H9 (cell line): ENCODE measurements around the gene TMEM50B. TPM values are rescaled to one million over a fixed set of nuclear protein-coding genes. Genes with fewer than 3 reads are reported as not detected.

Experiments
- DNase-seq: peaks from one replicate; pipeline ENCODE4 v3.0.0-alpha.2; 2017
- H2AFZ ChIP-seq: one replicate; pipeline ENCODE4 v1.6.1; 2013; ENCODE audit warnings: mild to moderate bottlenecking, low read length, control low read depth, moderate library complexity
- H2AK5ac ChIP-seq: 2 replicates; pipeline ENCODE4 v1.6.1; 2013; ENCODE audit warnings: low read length, control low read depth, mixed read lengths; ENCODE audit not compliant: insufficient read length
- H2BK120ac ChIP-seq: one replicate; pipeline ENCODE4 v1.6.1; 2013; ENCODE audit warnings: low read depth, mild to moderate bottlenecking, low read length, control low read depth, inconsistent platforms; ENCODE audit not compliant: poor library complexity, severe bottlenecking
- H2BK12ac ChIP-seq: 2 replicates; pipeline ENCODE4 v1.6.1; 2013; ENCODE audit warnings: low read length, control low read depth, mixed read lengths, low read depth; ENCODE audit not compliant: insufficient read length
- H2BK15ac ChIP-seq: 2 replicates; pipeline ENCODE4 v1.6.1; 2013; ENCODE audit warnings: low read depth, low read length, control low read depth
- H2BK20ac ChIP-seq: one replicate; pipeline ENCODE4 v1.6.1; 2013; ENCODE audit warnings: low read depth, mild to moderate bottlenecking, low read length, control low read depth, inconsistent platforms; ENCODE audit not compliant: poor library complexity, severe bottlenecking
- H2BK5ac ChIP-seq: 2 replicates; pipeline ENCODE4 v1.6.1; 2013; ENCODE audit warnings: low read length, control low read depth, mixed read lengths; ENCODE audit not compliant: insufficient read length
- H3K14ac ChIP-seq: 2 replicates; pipeline ENCODE4 v1.6.1; 2013; ENCODE audit warnings: low read length, control low read depth; ENCODE audit not compliant: insufficient read depth
- H3K18ac ChIP-seq: 2 replicates; pipeline ENCODE4 v1.6.1; 2013; ENCODE audit warnings: low read depth, mild to moderate bottlenecking, mixed read lengths, low read length, control low read depth; ENCODE audit not compliant: insufficient read length
- H3K23ac ChIP-seq: 2 replicates; pipeline ENCODE4 v1.6.1; 2013; ENCODE audit warnings: low read length, control low read depth, mixed read lengths, low read depth; ENCODE audit not compliant: insufficient read length
- H3K23me2 ChIP-seq: 2 replicates; pipeline ENCODE4 v1.6.1; 2013; ENCODE audit warnings: low read depth, mild to moderate bottlenecking, mixed read lengths, low read length, control low read depth; ENCODE audit not compliant: insufficient read length, poor library complexity, severe bottlenecking
- H3K27ac ChIP-seq: 2 replicates; pipeline ENCODE4 v1.5.1; 2013; ENCODE audit warnings: low read length, control low read depth, mixed read lengths, low read depth; ENCODE audit not compliant: insufficient read length
- H3K27me3 ChIP-seq: 2 replicates; pipeline ENCODE4 v1.6.1; 2013; ENCODE audit warnings: low read length, control low read depth, inconsistent platforms; ENCODE audit not compliant: insufficient read depth
- H3K4ac ChIP-seq: 2 replicates; pipeline ENCODE4 v1.6.1; 2013; ENCODE audit warnings: low read depth, mild to moderate bottlenecking, control low read depth, inconsistent platforms, low read length, moderate library complexity
- H3K4me1 ChIP-seq: 2 replicates; pipeline ENCODE4 v1.6.1; 2013; ENCODE audit warnings: low read length, control low read depth, inconsistent platforms; ENCODE audit not compliant: insufficient read depth
- H3K4me2 ChIP-seq: 2 replicates; pipeline ENCODE4 v1.6.1; 2013; ENCODE audit warnings: low read length, control low read depth, mixed read lengths; ENCODE audit not compliant: insufficient read length, insufficient read depth
- H3K56ac ChIP-seq: 2 replicates; pipeline ENCODE4 v1.6.1; 2013; ENCODE audit warnings: low read depth, mild to moderate bottlenecking, mixed read lengths, low read length, control low read depth; ENCODE audit not compliant: insufficient read length
- H3K79me1 ChIP-seq: 2 replicates; pipeline ENCODE4 v1.6.1; 2013; ENCODE audit warnings: low read depth, mild to moderate bottlenecking, moderate library complexity, low read length, control low read depth, inconsistent platforms; ENCODE audit not compliant: insufficient read depth, poor library complexity, severe bottlenecking
- H3K79me2 ChIP-seq: 2 replicates; pipeline ENCODE4 v1.6.1; 2013; ENCODE audit warnings: low read length, control low read depth, inconsistent platforms; ENCODE audit not compliant: insufficient read depth
- H3K9ac ChIP-seq: 2 replicates; pipeline ENCODE4 v1.6.1; 2013; ENCODE audit warnings: low read length, control low read depth, mixed read lengths; ENCODE audit not compliant: insufficient read length; ENCODE audit errors: extremely low read depth
- H3K9me3 ChIP-seq: one replicate; pipeline ENCODE4 v1.6.1; 2013; ENCODE audit warnings: low read depth, low read length, inconsistent platforms; ENCODE audit not compliant: control insufficient read depth
- H3T11ph ChIP-seq: one replicate; pipeline ENCODE4 v1.6.1; 2013; ENCODE audit warnings: mild to moderate bottlenecking, low read length, control low read depth, inconsistent platforms
- H4K20me1 ChIP-seq: one replicate; pipeline ENCODE4 v1.6.1; 2013; ENCODE audit not compliant: control insufficient read depth, insufficient read length, insufficient read depth
- H4K5ac ChIP-seq: 2 replicates; pipeline ENCODE4 v1.6.1; 2013; ENCODE audit warnings: low read depth, mild to moderate bottlenecking, mixed read lengths, low read length, control low read depth; ENCODE audit not compliant: insufficient read length
- H4K8ac ChIP-seq: replicated peaks from 2 replicates; pipeline ENCODE4 v1.6.1; 2013; ENCODE audit warnings: low read length, control low read depth, mixed read lengths, low read depth; ENCODE audit not compliant: insufficient read length
- H4K91ac ChIP-seq: 2 replicates; pipeline ENCODE4 v1.6.1; 2013; ENCODE audit warnings: low read depth, mild to moderate bottlenecking, moderate library complexity, mixed read lengths, low read length, control low read depth; ENCODE audit not compliant: insufficient read length
- H3K27ac Mint-ChIP-seq, 3 experiments: 2 replicates in 2 of 3; 3 replicates in 1 of 3; pipeline ENCODE4 v1.8.0; 2020 to 2021; ENCODE audit warnings: mixed read lengths in 3 of 3, mild to moderate bottlenecking in 1 of 3, moderate library complexity in 1 of 3
- H3K27me3 Mint-ChIP-seq: 2 replicates; pipeline ENCODE4 v1.8.0; 2021; ENCODE audit warnings: low read depth, mild to moderate bottlenecking, moderate library complexity, mixed read lengths
- H3K36me3 Mint-ChIP-seq, 3 experiments: 2 replicates in 2 of 3; 3 replicates in 1 of 3; pipeline ENCODE4 v1.8.0; 2020 to 2021; ENCODE audit warnings: low read depth in 3 of 3, mixed read lengths in 3 of 3; ENCODE audit not compliant: insufficient read depth in 1 of 3
- H3K4me1 Mint-ChIP-seq, 2 experiments: 2 replicates each; pipeline ENCODE4 v1.8.0; 2020; ENCODE audit warnings: mixed read lengths in 2 of 2
- H3K4me3 Mint-ChIP-seq, 2 experiments: 2 replicates in 1 of 2; 3 replicates in 1 of 2; pipeline ENCODE4 v1.8.0; 2020 to 2021; ENCODE audit warnings: mild to moderate bottlenecking in 2 of 2, mixed read lengths in 2 of 2, moderate library complexity in 1 of 2
- H3K9me3 Mint-ChIP-seq, 2 experiments: 2 replicates in 1 of 2; 3 replicates in 1 of 2; pipeline ENCODE4 v1.8.0; 2020; ENCODE audit warnings: mild to moderate bottlenecking in 2 of 2, mixed read lengths in 2 of 2, moderate library complexity in 1 of 2
- CTCF ChIP-seq: fragments of 200-600 bp; sonication (generic); conservative IDR thresholded peaks from 3 replicates; pipeline ENCODE4 v1.8.0; 2021; ENCODE audit warnings: antibody characterized with exemption, mild to moderate bottlenecking
- WGBS: extraction: QIAGEN DNeasy Blood & Tissue Kit; methylation state at CpG from one replicate; pipeline ENCODE4 v1.1.7; 2013; ENCODE audit warnings: missing lambda C conversion rate, low lambda C conversion rate, mixed read lengths; ENCODE audit not compliant: insufficient read length; ENCODE audit errors: extremely low coverage; 5-methylcytosine and 5-hydroxymethylcytosine counted together
- total RNA-seq: library from RNA; stranded (reverse); gene quantifications from 2 replicates; pipeline ENCODE4 v1.2.1, GENCODE V29; 2021

Gene TMEM50B
- total RNA-seq, 1 experiment from 2014 or later: 17.6 TPM

GRCh38 chr21:33492571-33492970 is 12.8 kb upstream of the TMEM50B start:
- Histone ChIP-seq H3K27me3 (no peaks in the 10 kb centered on the region), H3K23ac (no peak overlapping the region), H3K14ac (no peak overlapping the region), H3K56ac (no peak overlapping the region), H2AK5ac (no peak overlapping the region), H2BK120ac (no peak overlapping the region), H3T11ph (no peak overlapping the region), H3K4me1 (0 out of 2 replicates have a peak, but pooled peaks cover 2% of the 10 kb centered on the region), H3K4me2 (no peak overlapping the region), H3K9me3 (no peaks in the 10 kb centered on the region), H4K20me1 (no peaks in the 10 kb centered on the region), H3K79me1 (no peaks in the 10 kb centered on the region), H3K18ac (no peak overlapping the region), H2BK20ac (no peak overlapping the region), H4K8ac (no peak overlapping the region), H2BK15ac (no peak overlapping the region), H4K5ac (no peak overlapping the region), H2BK12ac (no peak overlapping the region), H3K27ac (no peak overlapping the region), H3K9ac (no peak overlapping the region), H4K91ac (no peak overlapping the region), H3K79me2 (no peaks in the 10 kb centered on the region), H2BK5ac (no peak overlapping the region), H2AFZ (no peak overlapping the region), H3K4ac (no peak overlapping the region), H3K23me2 (peaks cover 7% of the 10 kb centered on the region)
- no peaks in the 10 kb centered on the region; the same call in 1 of the 2 replicates for H3K27me3 Mint-ChIP-seq
- no peak for DNase-seq
- H3K4me1 Mint-ChIP-seq: peaks cover 27 to 33% of the 10 kb centered on the region in 2 experiments
- no CpG with 5 or more reads among the region's 2 CpGs for WGBS
- 0 out of 5 replicates have a peak overlapping the region, but pooled peaks of 1 of the 2 experiments have one; percentile 46 for H3K4me3 Mint-ChIP-seq
- no peak overlapping the region for H3K27ac Mint-ChIP-seq
- no peak for TF ChIP-seq CTCF
- peaks cover 0 to 13% (median 11%) of the 10 kb centered on the region in 3 experiments; a peak in 5 of 7 replicates for H3K36me3 Mint-ChIP-seq
- no peaks in the 10 kb centered on the region; a peak in 2 of 5 replicates for H3K9me3 Mint-ChIP-seq
